H1 (cell line): ENCODE measurements around the gene ANKFN1. TPM values are rescaled to one million over a fixed set of nuclear protein-coding genes. Genes with fewer than 3 reads are reported as not detected.
A peak's percentile ranks its signal among the peaks of the same experiment; 100 is the strongest.

Source experiments
- CTCF ChIA-PET: fragments of 300-600 bp; sonication (Branson Sonifier 250); formaldehyde crosslinking; loops from one replicate; lab custom pipeline; 2021; ENCODE audit not compliant: partially characterized antibody; lab: Charles Lee
- POLR2A ChIA-PET: fragments of 300-600 bp; sonication (Branson Sonifier 250); formaldehyde crosslinking; loops from one replicate; lab custom pipeline; 2021; ENCODE audit warnings: inconsistent platforms; ENCODE audit not compliant: partially characterized antibody; lab: Charles Lee
- DNase-seq, 2 experiments: peaks; one replicate each; pipeline versions ENCODE4 v3.0.0 to v3.0.0-alpha.2; 2010 to 2022; ENCODE audit warnings: low spot score in 2 of 2, low read depth in 1 of 2, mixed read lengths in 1 of 2
- FAIRE-seq: peaks from 2 replicates; lab custom pipeline; 2011; peaks lifted over from hg19 to GRCh38; lab: Jason Lieb, UNC
- H2AFZ ChIP-seq: 2 replicates; pipeline ENCODE4 v1.8.1; 2012; ENCODE audit warnings: low read length, inconsistent platforms
- H2AK5ac ChIP-seq: 2 replicates; pipeline ENCODE4 v1.6.1; 2013; ENCODE audit warnings: low read depth, low read length
- H2BK120ac ChIP-seq: replicated peaks from 2 replicates; pipeline ENCODE3; 2013; ENCODE audit warnings: low read depth, low read length, inconsistent platforms
- H2BK12ac ChIP-seq: 2 replicates; pipeline ENCODE4 v1.6.1; 2013; ENCODE audit warnings: low read depth, low read length
- H2BK15ac ChIP-seq: 2 replicates; pipeline ENCODE4 v1.6.1; 2013; ENCODE audit warnings: low read length
- H2BK20ac ChIP-seq: 2 replicates; pipeline ENCODE4 v1.6.1; 2013; ENCODE audit warnings: low read length
- H2BK5ac ChIP-seq: 2 replicates; pipeline ENCODE4 v1.6.1; 2013; ENCODE audit warnings: low read depth, low read length
- H3K14ac ChIP-seq: 2 replicates; pipeline ENCODE4 v1.6.1; 2013; ENCODE audit warnings: inconsistent platforms; ENCODE audit not compliant: insufficient read length
- H3K18ac ChIP-seq: 2 replicates; pipeline ENCODE4 v1.6.1; 2013; ENCODE audit warnings: low read length; ENCODE audit errors: extremely low read depth
- H3K23ac ChIP-seq: 2 replicates; pipeline ENCODE4 v1.6.1; 2013; ENCODE audit warnings: inconsistent platforms; ENCODE audit not compliant: insufficient read length
- H3K23me2 ChIP-seq: 2 replicates; pipeline ENCODE4 v1.6.1; 2013; ENCODE audit warnings: low read depth, low read length
- H3K27ac ChIP-seq: 2 replicates; pipeline ENCODE4 v1.6.1; 2011; ENCODE audit warnings: low read depth, low read length, inconsistent platforms
- H3K27me3 ChIP-seq, 4 experiments: replicated peaks in 1 of 4; 1 replicate in 1 of 4; 2 replicates in 3 of 4; pipeline versions ENCODE4 v1.6.1 to v1.8.1; 2011 to 2013; ENCODE audit warnings: low read length in 3 of 4, mild to moderate bottlenecking in 3 of 4, inconsistent platforms in 2 of 4, mixed read lengths in 2 of 4, moderate library complexity in 1 of 4; ENCODE audit not compliant: control insufficient read depth in 3 of 4, insufficient read depth in 3 of 4; ENCODE audit errors: extremely low read depth in 1 of 4
- H3K36me3 ChIP-seq, 4 experiments: 2 replicates each; pipeline versions ENCODE4 v1.6.1 to v1.8.1; 2011 to 2013; ENCODE audit warnings: mild to moderate bottlenecking in 4 of 4, low read length in 3 of 4, moderate library complexity in 2 of 4, control low read depth in 1 of 4, inconsistent platforms in 1 of 4; ENCODE audit not compliant: insufficient read depth in 4 of 4, control insufficient read depth in 2 of 4
- H3K4ac ChIP-seq: replicated peaks from 2 replicates; pipeline ENCODE3; 2013; ENCODE audit warnings: low read length, low read depth, mixed read lengths, inconsistent platforms; ENCODE audit not compliant: insufficient read length
- H3K4me1 ChIP-seq, 4 experiments: replicated peaks in 1 of 4; 1 replicate in 1 of 4; 2 replicates in 3 of 4; pipeline versions ENCODE4 v1.6.1 to v1.8.1; 2011 to 2013; ENCODE audit warnings: low read length in 3 of 4, inconsistent platforms in 2 of 4, mixed read lengths in 1 of 4; ENCODE audit not compliant: insufficient read depth in 4 of 4, control insufficient read depth in 3 of 4
- H3K4me2 ChIP-seq, 2 experiments: 2 replicates each; pipeline versions ENCODE4 v1.6.1 to v1.8.1; 2011 to 2013; ENCODE audit warnings: low read depth in 2 of 2, low read length in 2 of 2, control low read depth in 1 of 2, inconsistent platforms in 1 of 2, mild to moderate bottlenecking in 1 of 2; ENCODE audit not compliant: insufficient read depth in 1 of 2
- H3K4me3 ChIP-seq, 4 experiments: fragments of 200-600, 300-600 bp in 1 of 4; sonication (generic), shearing (Covaris generic), sonication (Bioruptor Twin) in 1 of 4; 2 replicates each; pipeline versions ENCODE4 v1.5.1 to v1.8.1; 2011 to 2016; ENCODE audit warnings: low read length in 4 of 4, low read depth in 3 of 4, control low read depth in 2 of 4, inconsistent platforms in 2 of 4, mild to moderate bottlenecking in 2 of 4, mixed read lengths in 1 of 4, moderate library complexity in 1 of 4; ENCODE audit not compliant: insufficient read depth in 2 of 4; ENCODE audit errors: extremely low read depth in 1 of 4
- H3K56ac ChIP-seq: replicated peaks from 2 replicates; pipeline ENCODE3; 2013; ENCODE audit warnings: low read depth, mild to moderate bottlenecking, mixed read lengths, low read length, inconsistent platforms; ENCODE audit not compliant: insufficient read length
- H3K79me1 ChIP-seq: 2 replicates; pipeline ENCODE4 v1.6.1; 2013; ENCODE audit warnings: low read depth, low read length, control low read depth
- H3K79me2 ChIP-seq, 2 experiments: 2 replicates each; pipeline versions ENCODE4 v1.6.1 to v1.8.1; 2012 to 2013; ENCODE audit warnings: low read length in 2 of 2, mild to moderate bottlenecking in 2 of 2, inconsistent platforms in 1 of 2; ENCODE audit not compliant: insufficient read depth in 2 of 2, control insufficient read depth in 1 of 2
- H3K9ac ChIP-seq, 4 experiments: replicated peaks in 1 of 4; 1 replicate in 1 of 4; 2 replicates in 3 of 4; pipeline versions ENCODE4 v1.6.1 to v1.8.1; 2011 to 2013; ENCODE audit warnings: low read depth in 3 of 4, low read length in 3 of 4, control low read depth in 2 of 4, mild to moderate bottlenecking in 2 of 4, moderate library complexity in 2 of 4, inconsistent platforms in 1 of 4; ENCODE audit errors: extremely low read depth in 1 of 4
- H3K9me3 ChIP-seq, 2 experiments: 2 replicates each; pipeline versions ENCODE4 v1.6.1 to v1.8.1; 2012 to 2013; ENCODE audit warnings: mild to moderate bottlenecking in 2 of 2, moderate library complexity in 2 of 2, control low read depth in 1 of 2, inconsistent platforms in 1 of 2, low read depth in 1 of 2, low read length in 1 of 2, mixed read lengths in 1 of 2; ENCODE audit not compliant: insufficient read depth in 2 of 2
- H4K20me1 ChIP-seq, 2 experiments: replicated peaks in 1 of 2; 2 replicates each; pipeline versions ENCODE3 to v1.8.1; 2011 to 2013; ENCODE audit warnings: inconsistent platforms in 2 of 2, low read length in 2 of 2, mild to moderate bottlenecking in 1 of 2; ENCODE audit not compliant: insufficient read depth in 2 of 2, control insufficient read depth in 1 of 2
- H4K5ac ChIP-seq: 2 replicates; pipeline ENCODE4 v1.6.1; 2013; ENCODE audit warnings: low read length, low read depth, mixed read lengths, inconsistent platforms; ENCODE audit not compliant: insufficient read length
- H4K8ac ChIP-seq: 2 replicates; pipeline ENCODE4 v1.8.0; 2013; ENCODE audit warnings: mild to moderate bottlenecking, moderate library complexity, low read length, inconsistent platforms; ENCODE audit not compliant: insufficient read depth; ENCODE audit errors: extremely low read depth
- H4K91ac ChIP-seq: replicated peaks from 2 replicates; pipeline ENCODE3; 2013; ENCODE audit warnings: low read length, mixed read lengths, inconsistent platforms; ENCODE audit not compliant: insufficient read length
- HDAC2 ChIP-seq, 2 experiments: fragments of 300-600 bp in 1 of 2; sonication (generic) in 1 of 2; IDR thresholded peaks; 2 replicates each; pipeline ENCODE4 v1.6.1; 2011 to 2012; ENCODE audit warnings: low read depth in 2 of 2, low read length in 2 of 2, mild to moderate bottlenecking in 2 of 2, moderate library complexity in 2 of 2, borderline replicate concordance in 1 of 2, inconsistent platforms in 1 of 2
- KDM4A ChIP-seq: IDR thresholded peaks from one replicate; pipeline ENCODE4 v1.7.1; 2012; ENCODE audit warnings: low read depth, mild to moderate bottlenecking, moderate library complexity, low read length, inconsistent platforms; ENCODE audit not compliant: severe bottlenecking
- SP1 ChIP-seq: IDR thresholded peaks from 2 replicates; pipeline ENCODE4 v1.6.1; 2011; ENCODE audit warnings: low read depth, low read length
- TBP ChIP-seq: IDR thresholded peaks from 2 replicates; pipeline ENCODE4 v1.6.1; 2011; ENCODE audit warnings: low read depth, low read length, improper control_type of control experiment
- YY1 ChIP-seq: IDR thresholded peaks from 2 replicates; pipeline ENCODE4 v1.6.1; 2011; ENCODE audit warnings: low read depth, mild to moderate bottlenecking, low read length
- WGBS, 2 experiments: shearing (Covaris generic) in 1 of 2; methylation state at CpG; one replicate each; pipeline versions ENCODE4 v1.1.6 to v1.1.7; 2013 to 2015; ENCODE audit warnings: low lambda C conversion rate in 2 of 2, mixed read lengths in 2 of 2, inconsistent platforms in 1 of 2, low coverage in 1 of 2, missing lambda C conversion rate in 1 of 2; ENCODE audit not compliant: insufficient replicate concordance in 2 of 2, insufficient coverage in 1 of 2, insufficient read length in 1 of 2; ENCODE audit errors: extremely low coverage in 1 of 2, missing lambda C conversion rate in 1 of 2; 5-methylcytosine and 5-hydroxymethylcytosine counted together
- polyA plus RNA-seq, 7 experiments: library from polyadenylated mRNA; depleted of rRNA in 3 of 7; stranded (reverse) in 5 of 7; unstranded in 2 of 7; fragments of >200 nt in 5 of 7; fragments of 200-250 nt in 2 of 7; gene quantifications; 1 replicate in 5 of 7; 2 replicates in 1 of 7; 4 replicates in 1 of 7; pipeline versions ENCODE4 v1.2.1 to v1.2.3, GENCODE V29; 2011 to 2013; ENCODE audit warnings: missing spikeins in 2 of 7, mixed read lengths in 2 of 7
- total RNA-seq: library from RNA; stranded (reverse); fragmentation: NEBNext Ultra II Directional; extraction: Animal tissue kit (Norgen Biotek cat#: 25700); gene quantifications from 2 replicates; pipeline ENCODE4 v1.2.1, GENCODE V29; 2021
- TF ChIP-seq, protein P1 (sequence below): IDR thresholded peaks from 2 replicates; pipeline ENCODE4 v1.6.1; 2012; ENCODE audit warnings: inconsistent platforms
- TF ChIP-seq, protein P2 (sequence below), 3 experiments: IDR thresholded peaks; 1 replicate in 2 of 3; 2 replicates in 1 of 3; pipeline versions ENCODE4 v1.5.1 to v1.6.1; 2011; ENCODE audit warnings: low read length in 3 of 3, mild to moderate bottlenecking in 3 of 3, inconsistent platforms in 2 of 3, low read depth in 1 of 3, moderate library complexity in 1 of 3; ENCODE audit not compliant: insufficient read depth in 1 of 3; ENCODE audit errors: control extremely low read depth in 1 of 3

Gene ANKFN1
- total and polyA plus RNA-seq, 2 of the 8 experiments (the other 6 are each of a cell fraction or from before 2014, with no cell fraction given), result not detected

DNA sequence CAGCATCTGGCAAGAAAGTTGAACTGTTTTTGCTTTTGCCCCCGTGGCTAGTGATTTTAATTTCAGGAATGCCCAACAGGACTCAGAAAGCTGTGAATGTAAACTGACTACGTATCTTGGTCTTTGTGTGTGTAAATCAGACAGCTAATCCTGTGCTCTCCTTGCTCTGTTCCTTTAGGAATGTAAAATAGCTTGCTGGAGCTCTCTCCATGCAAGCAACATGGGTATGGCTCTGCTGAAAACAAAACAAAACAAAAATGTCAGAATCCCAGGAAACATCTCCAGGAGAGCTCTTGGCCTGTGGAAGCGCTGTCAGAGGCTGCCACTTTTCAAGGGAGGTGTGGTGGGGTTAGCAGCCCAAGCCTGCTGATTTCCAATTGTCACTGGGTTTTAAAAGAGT lies 278.5 kb downstream of the ANKFN1 start:
- FAIRE-seq (peak; percentile 42), DNase-seq (no peak)
- TF ChIP-seq TBP (no peak), YY1 (0 out of 2 replicates have a peak, but pooled peaks have one; percentile 16), KDM4A (no peak), HDAC2 (IDR thresholded peaks at IDR 0.05; ENCODE audit: borderline replicate concordance in 1 of 2, low read depth in 2 of 2, low read length in 2 of 2) (no peak), SP1 (no peak)
- TF ChIP-seq, protein P1, sequence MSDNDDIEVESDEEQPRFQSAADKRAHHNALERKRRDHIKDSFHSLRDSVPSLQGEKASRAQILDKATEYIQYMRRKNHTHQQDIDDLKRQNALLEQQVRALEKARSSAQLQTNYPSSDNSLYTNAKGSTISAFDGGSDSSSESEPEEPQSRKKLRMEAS, result no peak
- TF ChIP-seq, protein P2, sequence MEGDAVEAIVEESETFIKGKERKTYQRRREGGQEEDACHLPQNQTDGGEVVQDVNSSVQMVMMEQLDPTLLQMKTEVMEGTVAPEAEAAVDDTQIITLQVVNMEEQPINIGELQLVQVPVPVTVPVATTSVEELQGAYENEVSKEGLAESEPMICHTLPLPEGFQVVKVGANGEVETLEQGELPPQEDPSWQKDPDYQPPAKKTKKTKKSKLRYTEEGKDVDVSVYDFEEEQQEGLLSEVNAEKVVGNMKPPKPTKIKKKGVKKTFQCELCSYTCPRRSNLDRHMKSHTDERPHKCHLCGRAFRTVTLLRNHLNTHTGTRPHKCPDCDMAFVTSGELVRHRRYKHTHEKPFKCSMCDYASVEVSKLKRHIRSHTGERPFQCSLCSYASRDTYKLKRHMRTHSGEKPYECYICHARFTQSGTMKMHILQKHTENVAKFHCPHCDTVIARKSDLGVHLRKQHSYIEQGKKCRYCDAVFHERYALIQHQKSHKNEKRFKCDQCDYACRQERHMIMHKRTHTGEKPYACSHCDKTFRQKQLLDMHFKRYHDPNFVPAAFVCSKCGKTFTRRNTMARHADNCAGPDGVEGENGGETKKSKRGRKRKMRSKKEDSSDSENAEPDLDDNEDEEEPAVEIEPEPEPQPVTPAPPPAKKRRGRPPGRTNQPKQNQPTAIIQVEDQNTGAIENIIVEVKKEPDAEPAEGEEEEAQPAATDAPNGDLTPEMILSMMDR (IDR thresholded peaks at IDR 0.05; ENCODE audit: control extremely low read depth in 1 of 3, insufficient read depth in 1 of 3, low read depth in 1 of 3, low read length in 3 of 3), result no peak
- Histone ChIP-seq H3K4me2 (peak overlapping the region; percentile 5 to 25; a peak in 1 of 4 replicates), H3K14ac (no peak overlapping the region), H3K79me2 (no peaks in the 10 kb centered on the region), H2BK12ac (no peak overlapping the region), H2AK5ac (no peak overlapping the region), H3K27ac (no peak overlapping the region), H2AFZ (peak overlapping the region; percentile 14; the same call in 1 of the 2 replicates), H4K8ac (no peak overlapping the region), H3K4me3 (no peak overlapping the region), H3K27me3 (no peaks in the 10 kb centered on the region), H3K18ac (no peak overlapping the region), H3K23me2 (no peaks in the 10 kb centered on the region), H3K79me1 (no peaks in the 10 kb centered on the region), H3K23ac (no peak overlapping the region), H2BK120ac (no peak overlapping the region), H4K20me1 (no peaks in the 10 kb centered on the region), H2BK15ac (no peak overlapping the region), H3K9me3 (no peaks in the 10 kb centered on the region), H4K91ac (no peak overlapping the region), H3K4me1 (peaks cover 0 to 7% (median 4%) of the 10 kb centered on the region in 4 experiments; a peak in 5 of 7 replicates), H2BK5ac (no peak overlapping the region), H2BK20ac (no peak overlapping the region), H3K36me3 (no peaks in the 10 kb centered on the region), H3K4ac (no peak overlapping the region), H3K56ac (no peak overlapping the region), H4K5ac (no peak overlapping the region), H3K9ac (no peak overlapping the region)
- CTCF ChIA-PET, result interaction anchor here (1.0 kb wide), 1 partner anchor 11 kb away, joined by 3 read pairs; no protein-coding TSS in a partner anchor
- POLR2A ChIA-PET, result no interaction called here
- WGBS, 2 experiments, result 44% methylated on average over 3 of the region's 3 CpGs; no CpG with 5 or more reads in 1 of the 2 experiments
